Iris pigment epithelial cell (primary cell): ENCODE results near the gene SEH1L.
A peak's percentile ranks its signal among the peaks of the same experiment; 100 is the strongest.
"Not testable (repeated sequence)": the region's sequence is repeated elsewhere in the genome, so short reads cannot be mapped to it uniquely, and the experiment has no call there.

Experiments
- DNase-seq: peaks from one replicate; pipeline ENCODE4 v3.0.0-alpha.2; 2011; ENCODE audit warnings: low read depth

Gene SEH1L, protein sequence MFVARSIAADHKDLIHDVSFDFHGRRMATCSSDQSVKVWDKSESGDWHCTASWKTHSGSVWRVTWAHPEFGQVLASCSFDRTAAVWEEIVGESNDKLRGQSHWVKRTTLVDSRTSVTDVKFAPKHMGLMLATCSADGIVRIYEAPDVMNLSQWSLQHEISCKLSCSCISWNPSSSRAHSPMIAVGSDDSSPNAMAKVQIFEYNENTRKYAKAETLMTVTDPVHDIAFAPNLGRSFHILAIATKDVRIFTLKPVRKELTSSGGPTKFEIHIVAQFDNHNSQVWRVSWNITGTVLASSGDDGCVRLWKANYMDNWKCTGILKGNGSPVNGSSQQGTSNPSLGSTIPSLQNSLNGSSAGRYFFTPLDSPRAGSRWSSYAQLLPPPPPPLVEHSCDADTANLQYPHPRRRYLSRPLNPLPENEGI

DNA sequence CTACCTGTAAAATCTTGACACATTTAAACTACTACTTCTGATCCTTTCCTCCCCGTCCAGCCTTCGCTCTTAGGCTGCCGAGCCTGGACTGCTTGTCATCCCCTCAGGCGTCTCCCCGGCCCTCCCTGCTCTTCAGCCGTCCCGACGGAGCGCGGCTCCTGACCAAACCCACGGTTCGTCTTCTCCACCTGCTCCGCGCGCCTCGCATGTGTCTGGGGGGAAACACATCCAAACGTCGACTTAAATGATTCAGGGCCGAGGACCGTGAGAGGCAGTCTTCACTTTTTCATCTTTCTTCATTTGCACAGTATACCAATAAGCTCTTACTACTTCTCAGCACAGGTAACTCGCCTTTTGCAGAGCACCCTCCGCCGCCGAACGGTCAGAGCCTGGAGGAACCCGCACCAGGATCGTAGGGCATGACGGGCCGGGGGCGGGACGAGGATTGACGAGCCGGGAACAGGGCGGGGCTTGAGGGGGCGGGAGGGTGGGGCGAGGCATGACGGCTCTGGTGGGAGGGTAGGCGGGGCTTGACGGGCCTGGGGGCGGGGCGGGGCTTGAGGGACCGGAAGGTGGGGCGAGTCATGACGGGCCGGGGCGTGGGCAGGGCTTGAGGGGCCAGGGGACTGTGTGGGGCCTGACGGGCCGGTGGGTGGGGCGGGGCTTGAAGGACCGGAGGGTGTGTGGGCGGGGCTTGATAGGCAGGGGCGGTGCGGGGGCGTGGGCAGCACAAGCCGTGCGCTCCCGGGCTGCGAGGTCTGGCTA, at the start of gene SEH1L:
Gene SEH1L (plus strand): TSS at position 727 of the 765 bp plus-strand sequence. CDS start 111 bp downstream, outside the sequence.
- peak; percentile 99 for DNase-seq

DNA sequence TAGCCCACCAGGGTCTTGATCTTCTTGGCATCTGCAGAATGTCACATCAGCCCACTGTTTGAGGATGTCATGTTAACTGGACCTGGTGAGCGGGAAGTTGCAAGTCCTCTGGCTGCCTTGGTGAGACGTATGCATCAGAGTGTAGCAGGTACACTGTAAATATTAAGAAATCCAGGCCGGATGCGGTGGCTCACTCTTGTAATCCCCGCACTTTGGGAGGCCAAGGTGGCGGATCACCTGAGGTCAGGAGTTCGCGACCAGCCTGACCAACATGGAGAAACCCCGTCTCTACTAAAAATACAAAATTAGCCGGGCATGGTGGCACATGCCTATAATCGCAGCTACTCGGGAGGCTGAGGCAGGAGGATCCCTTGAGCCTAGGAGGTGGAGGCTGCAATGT, 46.6 kb upstream of the SEH1L start:
- DNase-seq, result not testable (repeated sequence)

DNA sequence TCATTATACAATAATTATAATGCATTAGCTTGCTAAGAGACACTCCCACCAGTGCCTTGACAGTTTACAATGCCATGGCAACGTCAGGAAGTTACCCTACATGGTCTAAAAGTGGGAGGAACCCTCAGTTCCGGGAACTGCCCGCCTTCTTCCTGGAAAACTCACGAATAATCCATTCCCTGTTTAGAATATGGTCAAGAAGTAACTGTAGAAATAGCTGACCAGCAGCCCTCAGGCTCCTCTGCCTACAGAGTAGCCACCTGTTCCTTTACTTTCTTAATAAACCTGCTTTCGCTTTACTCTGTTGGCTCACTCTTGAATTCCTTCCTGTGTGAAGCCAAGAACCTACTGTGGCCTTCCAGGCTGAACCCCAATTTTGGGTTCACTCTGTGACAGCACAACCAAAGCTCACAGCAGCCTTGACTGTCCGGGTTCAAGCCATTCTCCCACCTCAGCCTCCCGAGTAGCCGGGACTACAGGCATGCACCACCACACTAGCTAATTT, 43.7 kb upstream of the SEH1L start:
- DNase-seq, result peak; percentile 36

DNA sequence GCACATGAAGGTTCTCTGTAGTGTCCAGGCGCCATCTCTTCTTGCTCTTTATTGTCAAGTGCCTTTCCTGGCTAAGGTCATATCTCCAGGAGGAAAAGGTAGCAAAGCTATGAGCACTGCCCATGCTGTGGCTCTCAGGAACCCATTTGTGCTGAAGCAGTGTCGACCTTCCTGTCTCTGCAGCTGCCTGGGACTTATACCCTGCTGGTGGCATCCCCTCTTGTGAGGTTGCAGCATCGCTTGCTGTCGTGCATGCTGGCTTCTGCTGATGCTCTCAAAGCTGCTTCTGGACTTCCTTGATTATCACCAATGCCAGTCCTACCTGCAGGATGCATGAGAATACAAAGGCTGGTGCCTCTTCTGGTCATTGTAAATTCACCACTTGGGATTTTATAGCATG, 41.7 kb upstream of the SEH1L start:
- no peak for DNase-seq

DNA sequence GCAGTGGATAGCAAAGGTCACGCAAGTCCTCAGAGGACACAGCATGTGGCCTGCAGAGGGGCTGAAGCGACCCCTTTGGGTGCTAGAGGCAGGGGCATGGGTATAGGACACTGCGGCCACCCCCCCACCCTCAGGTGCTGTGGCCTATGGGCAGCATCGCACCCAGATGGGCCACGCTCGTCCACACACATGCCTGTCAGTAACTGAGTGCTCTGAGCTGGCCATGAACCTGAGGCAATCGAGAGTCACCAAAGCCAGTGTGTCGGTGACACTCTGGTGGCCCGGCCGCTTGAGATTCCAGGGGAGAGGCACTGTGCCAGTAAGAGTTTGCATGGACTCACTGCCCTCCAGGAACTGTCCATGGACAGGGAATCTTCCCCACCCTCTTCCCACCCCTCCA, 41.0 kb upstream of the SEH1L start:
- no peak for DNase-seq

DNA sequence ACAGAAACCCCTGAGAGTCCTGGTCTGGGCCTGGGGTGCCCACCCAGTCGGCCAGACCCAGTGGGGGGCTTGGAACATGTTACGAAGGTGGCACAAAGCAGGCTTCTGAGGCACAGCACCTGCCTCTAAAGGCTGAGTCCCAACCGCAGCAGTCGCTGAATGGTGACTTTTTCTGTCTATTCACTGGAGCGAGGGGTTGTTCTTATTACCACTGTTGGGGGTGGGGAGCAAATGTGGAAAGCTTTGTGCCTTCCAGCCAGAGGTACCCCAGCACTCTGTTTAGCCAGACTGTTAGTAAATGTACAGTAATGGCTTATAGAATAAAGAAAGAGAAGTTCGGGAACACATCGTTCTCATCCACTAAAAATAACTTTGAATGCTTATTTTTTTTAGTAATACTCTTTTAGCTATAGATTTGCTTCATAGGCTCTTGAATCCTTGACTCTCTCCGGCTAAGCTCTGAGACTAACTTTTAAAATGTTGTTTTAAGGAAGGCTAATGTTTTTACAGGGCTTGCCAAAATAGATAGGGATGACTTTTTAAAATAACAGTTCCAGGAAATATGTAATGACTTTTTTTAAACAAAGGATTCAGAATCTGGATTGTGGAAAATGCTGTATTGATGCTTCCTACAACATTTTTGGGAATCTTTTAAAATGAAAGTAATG, 40.4 kb upstream of the SEH1L start:
- DNase-seq, result peak; percentile 42

DNA sequence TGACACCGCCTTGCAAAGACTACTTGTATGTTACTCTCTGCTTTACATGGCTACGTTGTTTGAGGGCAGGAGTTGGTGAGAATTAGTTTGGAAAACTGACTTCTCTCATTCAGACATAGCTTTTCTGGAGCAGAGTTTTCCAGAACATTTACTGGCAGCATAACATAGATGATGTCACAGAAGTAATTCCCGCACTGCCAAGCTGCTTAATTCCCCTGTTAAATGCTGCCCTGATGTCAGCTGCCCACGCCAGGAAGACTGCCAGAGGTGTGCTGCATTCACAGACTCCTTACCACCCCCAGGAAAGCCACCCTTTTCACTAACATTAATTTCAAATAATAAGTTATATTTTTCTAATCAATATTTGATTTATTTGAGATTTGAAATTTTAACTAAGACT, 39.1 kb upstream of the SEH1L start:
- DNase-seq, result peak; percentile 9

DNA sequence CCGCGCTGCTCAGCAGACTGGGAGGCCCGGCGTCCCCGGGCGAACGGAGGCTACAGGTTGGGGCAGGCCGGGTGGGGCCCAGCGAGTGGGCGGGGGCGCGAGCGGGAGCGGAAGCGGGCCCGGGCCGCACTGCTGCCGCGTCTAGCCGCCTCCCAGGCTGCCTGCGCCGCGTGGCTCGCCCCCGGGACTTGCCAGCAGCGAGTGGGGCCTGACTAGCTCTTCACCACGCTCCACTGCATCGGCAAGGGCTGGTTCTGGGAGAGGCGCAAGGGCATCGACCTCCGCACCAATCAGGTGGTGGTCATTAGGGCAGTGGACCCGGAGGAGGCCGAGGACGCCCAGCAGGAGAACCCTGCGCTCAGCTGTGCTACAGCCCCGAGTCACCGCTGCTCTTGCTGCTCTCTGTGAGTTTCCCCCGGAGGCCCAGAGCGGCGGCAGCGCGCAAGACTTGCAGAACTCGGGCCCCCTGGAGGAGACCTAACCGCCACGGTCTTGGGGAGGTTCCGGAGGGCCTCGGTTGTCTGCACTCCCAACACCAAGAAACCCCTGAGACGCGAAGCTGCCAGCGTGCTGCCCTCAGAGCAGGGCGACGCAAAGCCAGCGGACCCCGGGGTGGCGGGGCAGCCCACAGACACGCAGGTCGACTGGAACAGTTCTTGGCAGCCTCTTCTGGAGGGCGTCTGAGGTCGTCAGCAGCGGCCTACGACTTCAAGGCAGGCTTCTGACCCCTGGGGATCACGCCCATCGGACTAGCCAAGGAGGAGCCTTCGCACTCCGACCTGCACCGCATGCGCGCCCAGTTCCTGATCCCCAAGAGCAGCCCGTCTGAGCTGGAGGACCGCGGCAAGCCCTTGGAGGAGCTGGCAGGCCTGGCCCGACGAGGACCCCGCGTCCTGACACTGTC, 36.5 kb upstream of the SEH1L start:
- peak; percentile 42 for DNase-seq

DNA sequence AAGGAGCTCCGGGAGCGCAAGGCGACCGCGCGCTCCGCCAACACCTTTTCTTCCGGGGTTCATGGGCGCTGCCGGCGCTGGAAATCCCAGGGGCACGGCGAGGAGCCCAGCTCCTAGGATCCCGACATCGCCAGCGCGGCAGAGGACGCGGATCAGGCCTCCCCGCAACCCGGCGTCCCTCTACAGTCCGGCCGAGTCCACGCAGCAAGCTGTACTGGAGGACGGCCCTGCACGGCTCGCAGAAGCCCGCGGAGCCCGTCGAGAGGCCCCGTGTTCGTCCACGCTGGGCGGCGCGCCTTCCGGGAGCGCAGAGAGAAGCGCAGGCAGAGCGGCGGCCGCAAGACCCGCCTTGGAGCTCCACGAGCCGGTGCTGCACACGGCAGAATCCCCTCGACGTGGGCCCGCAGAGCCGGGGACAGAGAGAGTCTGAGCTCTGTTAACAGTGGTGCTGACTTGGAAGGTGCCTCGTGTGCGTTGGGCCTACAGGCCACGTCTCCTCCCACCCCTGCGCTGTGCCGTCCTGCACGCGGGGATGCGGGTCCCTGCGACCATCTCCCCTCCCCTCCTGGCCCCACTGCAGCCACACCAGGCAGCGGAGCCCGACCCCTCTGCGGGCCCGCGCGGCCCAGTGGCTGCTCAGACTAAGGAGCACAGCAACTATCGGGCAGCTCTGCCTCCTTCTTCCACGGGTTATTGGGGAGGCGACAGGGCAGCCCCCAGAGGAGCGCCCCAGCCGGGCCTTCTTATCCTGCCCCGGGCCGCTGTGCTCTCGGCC, 35.7 kb upstream of the SEH1L start:
- peak; percentile 19 for DNase-seq

DNA sequence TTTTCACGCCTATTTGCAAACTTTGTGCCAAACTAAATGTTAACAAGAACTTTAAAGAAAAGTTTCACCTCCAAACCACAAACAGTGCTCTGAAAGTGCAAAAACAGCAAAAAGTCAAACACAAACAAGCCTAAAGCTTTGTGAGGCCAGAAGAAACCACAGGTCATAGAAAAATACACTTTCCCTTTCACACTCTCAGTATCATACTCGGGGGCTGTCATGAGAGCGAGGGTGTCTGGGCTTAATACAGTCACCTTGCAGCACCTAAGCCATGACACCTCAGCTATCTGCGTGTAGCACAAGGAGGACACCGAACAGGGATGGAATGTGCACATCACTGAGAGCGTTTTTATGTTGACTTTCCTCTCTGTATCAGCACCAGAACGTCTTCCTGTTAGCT, 26.6 kb upstream of the SEH1L start:
- no peak for DNase-seq

DNA sequence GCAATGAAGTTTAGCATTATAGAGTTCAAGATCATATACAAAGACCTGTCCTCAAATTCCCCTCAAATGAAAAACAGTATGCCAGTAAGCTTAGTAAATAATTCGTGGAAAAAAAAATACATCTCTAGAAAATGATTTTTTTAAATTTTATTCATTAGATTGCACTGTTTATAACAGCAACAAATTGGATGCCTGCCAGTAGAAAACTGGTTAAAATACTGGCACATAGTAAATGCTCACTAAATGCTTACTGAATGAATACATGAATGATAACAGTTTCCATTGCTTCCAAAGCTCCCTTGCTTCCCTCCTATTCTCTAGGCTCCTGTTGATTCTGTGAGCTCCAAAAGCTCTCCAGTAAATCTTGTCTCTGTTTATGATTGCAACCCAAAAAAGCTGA, 25.5 kb upstream of the SEH1L start:
- no peak for DNase-seq

DNA sequence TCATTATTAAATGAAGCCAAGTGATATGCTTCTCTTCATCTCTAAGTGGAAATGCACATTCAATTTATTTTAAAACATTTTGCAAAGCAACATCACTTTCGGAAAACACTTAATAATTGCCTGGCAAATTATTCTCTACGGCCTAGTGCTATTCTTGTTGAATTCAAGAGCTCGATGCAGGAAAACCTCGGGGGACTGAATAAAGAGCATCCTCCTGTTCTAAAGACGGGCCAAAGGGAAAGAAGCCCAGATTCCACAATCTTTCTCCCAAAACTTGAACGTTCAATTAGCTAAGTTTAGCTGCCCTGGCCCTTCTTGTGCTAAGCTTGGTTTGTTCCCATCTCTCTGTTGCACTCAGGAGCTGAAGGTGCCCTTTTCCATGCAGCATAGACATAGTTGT, 23.2 kb upstream of the SEH1L start:
- DNase-seq, result no peak

DNA sequence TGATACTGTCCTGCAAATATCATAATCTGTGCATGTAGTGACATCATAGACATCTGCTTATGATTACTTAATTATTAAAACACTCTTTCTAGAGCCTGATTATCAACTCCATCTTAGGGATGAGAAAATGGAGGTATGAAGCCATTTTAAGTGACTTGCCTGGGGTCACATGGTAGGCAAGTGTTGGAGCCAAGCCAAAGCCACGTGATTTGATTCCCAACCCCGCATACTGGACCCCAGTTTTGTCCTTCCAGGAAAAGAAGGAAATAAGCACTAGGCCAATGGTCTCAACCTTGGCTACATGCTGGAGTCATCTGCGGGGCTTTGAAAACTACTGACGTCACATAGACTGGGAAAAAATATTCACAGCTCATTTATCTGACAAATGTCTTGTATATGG, 19.6 kb upstream of the SEH1L start:
- DNase-seq, result no peak

DNA sequence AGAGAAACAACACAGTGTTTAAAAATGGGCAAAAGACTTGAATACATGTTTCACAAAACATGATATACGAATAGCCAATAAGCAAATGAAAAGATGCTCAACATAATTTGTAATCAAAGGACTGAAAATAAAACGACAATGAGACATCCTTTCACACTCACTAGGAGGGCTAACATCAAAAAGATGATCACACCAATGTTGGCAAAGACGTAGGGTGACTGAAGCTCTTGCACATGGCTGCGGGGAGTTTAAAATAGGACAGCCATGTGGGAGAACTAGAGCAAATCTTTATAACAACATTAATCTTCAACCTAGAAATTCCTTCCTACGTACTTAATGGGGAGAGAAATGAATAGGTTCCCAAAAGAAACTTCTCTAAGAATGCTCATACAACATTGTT, 19.2 kb upstream of the SEH1L start:
- DNase-seq, result no peak

DNA sequence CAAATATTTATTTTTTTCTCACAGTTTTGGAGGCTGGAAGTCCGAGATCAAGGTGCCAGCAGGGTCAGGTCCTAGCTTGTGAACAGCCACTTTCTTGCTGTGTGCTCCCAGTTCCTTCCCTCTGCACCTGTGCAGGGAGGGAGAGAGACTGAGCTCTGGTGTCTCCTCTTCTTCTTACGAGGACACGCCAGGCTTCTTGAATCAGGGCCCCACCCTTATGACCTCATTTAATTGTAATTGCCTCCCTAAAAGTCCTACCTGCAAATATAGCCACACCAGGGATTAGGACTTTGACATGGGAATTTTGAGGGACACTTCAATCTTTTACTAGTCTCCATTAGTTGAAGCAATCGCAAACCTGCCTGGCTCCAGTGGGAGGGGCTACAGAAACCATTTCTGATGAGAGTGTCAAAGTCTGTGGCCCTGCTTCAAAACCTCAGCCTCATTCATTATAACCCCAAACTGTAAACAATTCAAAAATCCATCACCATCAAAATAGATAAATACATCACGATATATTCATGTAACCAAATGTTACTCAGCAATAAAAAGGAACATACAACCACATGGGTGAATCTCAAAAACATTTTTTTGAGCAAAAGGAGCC, 18.2 kb upstream of the SEH1L start:
- no peak for DNase-seq

DNA sequence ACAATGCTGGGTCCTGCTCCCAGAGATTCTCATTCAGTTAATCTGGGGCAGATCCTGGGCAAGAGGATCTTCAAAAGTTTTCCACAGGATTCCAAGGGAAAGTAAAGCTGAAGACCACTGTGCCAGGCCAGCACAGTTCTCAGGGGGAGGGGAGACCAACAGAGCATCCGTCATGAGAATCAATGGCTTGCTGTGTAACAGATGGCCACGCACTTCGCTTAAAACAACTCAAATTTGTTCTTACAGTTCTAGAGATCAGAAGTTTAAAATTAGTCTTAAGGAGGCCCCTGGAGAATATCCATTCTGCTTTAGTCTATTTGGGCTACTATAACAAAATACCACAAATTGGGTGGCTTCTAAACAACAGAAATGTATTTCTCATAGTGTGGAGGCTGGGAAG, 17.4 kb upstream of the SEH1L start:
- DNase-seq, result no peak

DNA sequence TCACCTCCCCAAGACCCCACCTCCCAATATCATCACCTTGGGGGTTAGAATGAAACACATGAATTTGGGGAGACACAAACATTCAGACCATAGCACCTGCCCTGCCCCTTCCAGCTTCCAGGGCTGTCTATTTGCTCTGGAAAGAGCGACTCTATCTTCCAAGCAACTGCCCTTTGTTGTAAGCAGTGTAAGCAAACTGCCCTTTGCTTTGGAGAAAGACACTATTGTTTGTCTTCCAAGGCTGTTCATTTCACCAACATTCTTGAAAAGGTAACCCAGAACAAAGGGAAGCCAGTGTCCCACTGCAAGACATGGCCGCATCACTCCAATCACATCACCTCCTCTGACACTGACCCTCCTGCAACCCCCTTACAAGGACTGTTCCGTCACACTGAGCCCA, 16.9 kb upstream of the SEH1L start:
- DNase-seq, result no peak

DNA sequence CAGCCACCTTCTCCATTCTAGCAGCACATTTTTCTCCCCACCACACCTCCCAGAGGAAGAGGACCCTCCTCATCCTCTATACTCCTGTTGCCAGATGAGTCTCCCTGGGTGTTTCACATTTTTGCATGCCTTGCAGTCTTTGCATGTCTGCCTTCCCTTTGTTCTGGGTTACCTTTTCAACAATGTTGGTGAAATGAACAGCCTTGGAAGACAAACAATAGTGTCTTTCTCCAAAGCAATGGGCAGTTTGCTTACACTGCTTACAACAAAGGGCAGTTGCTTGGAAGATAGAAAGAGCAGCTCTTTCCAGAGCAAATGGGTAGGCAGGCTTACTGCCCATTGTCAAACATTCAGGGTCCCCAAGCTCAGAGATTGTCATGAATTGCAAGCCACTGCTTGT, 14.5 kb upstream of the SEH1L start:
- DNase-seq, result no peak

DNA sequence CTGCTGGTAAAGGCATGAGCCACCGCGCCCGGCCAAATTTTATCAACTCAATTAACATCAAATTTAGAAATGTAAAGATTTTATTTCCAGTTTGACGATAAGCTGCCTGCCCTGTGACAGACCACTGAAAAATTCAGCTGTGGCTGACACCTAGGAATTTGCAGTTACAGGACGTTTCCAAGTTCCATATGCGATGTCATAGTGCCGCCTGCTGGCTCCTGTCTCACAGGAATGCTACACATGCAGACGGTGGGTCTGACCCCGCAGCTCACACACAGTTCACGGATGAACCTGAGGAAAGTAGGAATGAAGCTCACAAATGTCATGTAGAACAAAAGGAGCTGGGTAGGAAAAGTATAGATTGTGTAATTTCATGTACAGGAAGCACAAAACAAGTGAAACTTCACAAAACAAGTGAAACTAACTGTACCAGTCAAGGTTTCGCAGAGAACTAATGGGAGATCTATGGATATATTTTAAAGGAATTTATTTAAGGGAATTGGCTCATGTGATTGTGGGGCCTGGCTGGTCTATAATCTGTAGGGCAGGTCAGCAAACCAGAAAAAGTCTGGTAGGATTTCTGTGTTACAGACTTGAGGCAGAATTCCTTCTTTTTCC, 13.2 kb upstream of the SEH1L start:
- peak; percentile 85 for DNase-seq

DNA sequence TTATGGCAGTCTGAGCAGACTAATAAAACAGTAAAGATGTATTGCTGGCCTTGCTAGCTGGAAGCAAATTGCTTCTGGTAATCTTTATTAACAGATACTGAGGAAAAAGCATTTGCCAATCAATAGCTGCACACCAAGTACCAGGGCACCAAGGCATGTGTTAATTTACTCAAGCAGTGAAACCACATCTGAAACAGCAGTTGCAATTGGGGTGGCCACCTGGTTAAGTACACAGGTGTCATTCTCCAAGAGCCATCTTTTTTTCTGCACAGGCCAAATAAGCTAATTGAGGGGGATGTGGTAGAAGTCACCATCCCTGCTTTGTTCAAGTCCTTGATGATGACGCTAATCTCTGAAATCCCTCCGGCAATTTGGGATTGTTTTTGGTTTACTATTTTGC, 8.6 kb upstream of the SEH1L start:
- no peak for DNase-seq
